ENCODE measurements around the gene WDR7. TPM values are rescaled to one million over a fixed set of nuclear protein-coding genes. Genes with fewer than 3 reads are reported as not detected.

Gene WDR7
- total and polyA plus RNA-seq, 5 donors: 7.4 to 32.2 (median 26.7) TPM

- DNase-seq: no peak
- H3K27me3 ChIP-seq (ENCODE audit: control insufficient read depth, insufficient read depth): no peaks in the 10 kb centered on the region
- H3K4me3 ChIP-seq (ENCODE audit: low read length): no peak overlapping the region
- H3K4me1 ChIP-seq (ENCODE audit: control insufficient read depth, insufficient read depth, low read length): no peaks in the 10 kb centered on the region
- WGBS: 50% methylated on average over 1 of the region's 1 CpG
- intact Hi-C loops (cut with DNase I): no loop called here
- no peak overlapping the region for H3K27ac ChIP-seq (ENCODE audit: low read length)
- no peak for ATAC-seq
- no peaks in the 10 kb centered on the region for H3K9me3 ChIP-seq (ENCODE audit: control insufficient read depth, low read length)
Measured at GRCh38 chr18:56888978-56889377, 237.8 kb downstream of the WDR7 start.

DNA sequence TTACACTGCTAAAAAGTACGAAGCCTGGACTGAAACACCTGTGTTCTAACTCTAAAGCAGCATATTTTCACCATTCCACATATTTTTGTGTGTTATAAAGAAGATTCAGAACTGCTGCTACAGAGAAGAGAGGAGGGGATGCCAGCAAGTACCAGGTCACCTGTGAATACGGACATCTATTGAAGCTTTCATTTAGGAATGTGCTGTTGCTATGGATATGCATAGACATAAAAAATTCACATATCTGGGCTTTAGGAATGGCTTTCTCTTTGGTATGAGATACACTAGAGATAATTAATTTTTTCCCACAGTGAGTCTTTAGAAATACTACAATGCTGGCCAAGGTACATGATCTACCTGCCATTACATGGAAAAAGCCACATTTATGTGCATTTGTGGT is 238.5 kb downstream of the WDR7 start:
- intact Hi-C loops (cut with DNase I): no loop called here
- Histone ChIP-seq H3K27ac (ENCODE audit: low read length) (no peak overlapping the region), H3K9me3 (ENCODE audit: control insufficient read depth, low read length) (no peaks in the 10 kb centered on the region), H3K4me1 (ENCODE audit: control insufficient read depth, insufficient read depth, low read length) (no peaks in the 10 kb centered on the region), H3K27me3 (ENCODE audit: control insufficient read depth, insufficient read depth) (no peaks in the 10 kb centered on the region), H3K4me3 (ENCODE audit: low read length) (no peak overlapping the region)
- no peak for DNase-seq
- ATAC-seq: no peak
- 87% methylated on average over 2 of the region's 2 CpGs for WGBS

DNA sequence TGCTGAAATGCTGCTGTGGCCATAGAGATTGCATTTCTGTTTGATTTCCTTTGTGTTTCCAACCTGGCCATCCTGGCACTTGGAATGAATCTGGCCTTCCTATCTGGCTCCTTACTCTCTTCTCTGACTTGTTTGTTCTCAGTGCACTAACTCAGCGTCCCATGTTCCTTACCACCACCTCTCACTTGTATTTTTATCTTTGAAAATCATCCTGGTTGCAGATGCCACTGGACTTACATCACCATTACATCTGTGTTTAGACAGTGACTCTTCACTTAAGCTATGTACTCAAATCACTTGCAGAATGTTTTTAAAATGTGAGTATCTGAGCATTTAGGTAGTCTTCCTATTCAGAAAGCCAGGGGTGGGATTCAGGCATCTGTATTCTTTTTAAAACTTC is 239.5 kb downstream of the WDR7 start:
- H3K4me1 ChIP-seq (ENCODE audit: control insufficient read depth, insufficient read depth, low read length): no peaks in the 10 kb centered on the region
- WGBS: 34% methylated on average over 1 of the region's 1 CpG
- H3K4me3 ChIP-seq (ENCODE audit: low read length): no peak overlapping the region
- no peaks in the 10 kb centered on the region for H3K27me3 ChIP-seq (ENCODE audit: control insufficient read depth, insufficient read depth)
- no peak for DNase-seq
- no peak overlapping the region for H3K27ac ChIP-seq (ENCODE audit: low read length)
- no peaks in the 10 kb centered on the region for H3K9me3 ChIP-seq (ENCODE audit: control insufficient read depth, low read length)
- intact Hi-C loops (cut with DNase I): no loop called here
- ATAC-seq: no peak

GRCh38 chr18:56891116-56891515 is 240.0 kb downstream of the WDR7 start:
- 94% methylated on average over 3 of the region's 3 CpGs for WGBS
- no peak overlapping the region for H3K4me3 ChIP-seq (ENCODE audit: low read length)
- H3K9me3 ChIP-seq (ENCODE audit: control insufficient read depth, low read length): no peaks in the 10 kb centered on the region
- H3K4me1 ChIP-seq (ENCODE audit: control insufficient read depth, insufficient read depth, low read length): no peaks in the 10 kb centered on the region
- ATAC-seq: no peak
- H3K27ac ChIP-seq (ENCODE audit: low read length): no peak overlapping the region
- H3K27me3 ChIP-seq (ENCODE audit: control insufficient read depth, insufficient read depth): no peaks in the 10 kb centered on the region
- no peak for DNase-seq
- intact Hi-C loops (cut with DNase I): no loop called here

DNA sequence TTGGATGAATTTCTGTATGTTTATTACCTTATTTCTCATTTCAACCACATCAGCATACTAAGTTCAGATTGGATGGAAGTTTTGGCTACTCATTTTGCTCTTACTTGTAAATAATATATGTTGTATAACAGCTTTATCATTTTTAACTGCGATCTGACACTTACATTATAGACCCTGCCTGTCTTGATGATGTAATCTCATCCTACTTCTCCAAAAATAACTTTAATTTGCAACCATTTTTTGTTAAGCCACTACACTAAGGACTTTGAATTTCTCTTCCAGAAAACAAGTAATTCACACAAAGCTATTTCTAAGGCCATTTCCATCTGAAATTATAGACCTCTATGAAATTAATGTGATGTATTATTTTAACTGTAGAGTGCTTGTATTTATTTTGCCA is 240.7 kb downstream of the WDR7 start:
- H3K4me1 ChIP-seq (ENCODE audit: control insufficient read depth, insufficient read depth, low read length): no peaks in the 10 kb centered on the region
- H3K27me3 ChIP-seq (ENCODE audit: control insufficient read depth, insufficient read depth): no peaks in the 10 kb centered on the region
- WGBS: 54% methylated on average over 1 of the region's 1 CpG
- H3K9me3 ChIP-seq (ENCODE audit: control insufficient read depth, low read length): no peaks in the 10 kb centered on the region
- no peak overlapping the region for H3K4me3 ChIP-seq (ENCODE audit: low read length)
- intact Hi-C loops (cut with DNase I): no loop called here
- no peak for ATAC-seq
- no peak for DNase-seq
- H3K27ac ChIP-seq (ENCODE audit: low read length): no peak overlapping the region

- H3K4me1 ChIP-seq (ENCODE audit: control insufficient read depth, insufficient read depth, low read length): peaks cover 4% of the 10 kb centered on the region
- H3K9me3 ChIP-seq (ENCODE audit: control insufficient read depth, low read length): no peaks in the 10 kb centered on the region
- DNase-seq (no peak), ATAC-seq (no peak)
- no peaks in the 10 kb centered on the region for H3K27me3 ChIP-seq (ENCODE audit: control insufficient read depth, insufficient read depth)
- intact Hi-C loops (cut with DNase I): no loop called here
- WGBS: 49% methylated on average over 2 of the region's 2 CpGs
- H3K27ac ChIP-seq (ENCODE audit: low read length): no peak overlapping the region
- no peak overlapping the region for H3K4me3 ChIP-seq (ENCODE audit: low read length)
Measured at GRCh38 chr18:56897122-56897521, 246.0 kb downstream of the WDR7 start.

- DNase-seq (no peak), ATAC-seq (no peak)
- no peak overlapping the region for H3K27ac ChIP-seq (ENCODE audit: low read length)
- no peaks in the 10 kb centered on the region for H3K27me3 ChIP-seq (ENCODE audit: control insufficient read depth, insufficient read depth)
- intact Hi-C loops (cut with DNase I): no loop called here
- H3K9me3 ChIP-seq (ENCODE audit: control insufficient read depth, low read length): no peaks in the 10 kb centered on the region
- H3K4me1 ChIP-seq (ENCODE audit: control insufficient read depth, insufficient read depth, low read length): peaks cover 4% of the 10 kb centered on the region
- WGBS: 94% methylated on average over 1 of the region's 1 CpG
- no peak overlapping the region for H3K4me3 ChIP-seq (ENCODE audit: low read length)
Measured at GRCh38 chr18:56899660-56900059, 248.5 kb downstream of the WDR7 start.

GRCh38 chr18:56900195-56901094 is 249.3 kb downstream of the WDR7 start:
- H3K27me3 ChIP-seq (ENCODE audit: control insufficient read depth, insufficient read depth): no peaks in the 10 kb centered on the region
- intact Hi-C loops (cut with DNase I): no loop called here
- peaks cover 4% of the 10 kb centered on the region for H3K4me1 ChIP-seq (ENCODE audit: control insufficient read depth, insufficient read depth, low read length)
- DNase-seq (no peak), ATAC-seq (peak; percentile 32 to 40)
- H3K9me3 ChIP-seq (ENCODE audit: control insufficient read depth, low read length): no peaks in the 10 kb centered on the region
- no peak overlapping the region for H3K27ac ChIP-seq (ENCODE audit: low read length)
- 70% methylated on average over 7 of the region's 7 CpGs for WGBS
- no peak overlapping the region for H3K4me3 ChIP-seq (ENCODE audit: low read length)

DNA sequence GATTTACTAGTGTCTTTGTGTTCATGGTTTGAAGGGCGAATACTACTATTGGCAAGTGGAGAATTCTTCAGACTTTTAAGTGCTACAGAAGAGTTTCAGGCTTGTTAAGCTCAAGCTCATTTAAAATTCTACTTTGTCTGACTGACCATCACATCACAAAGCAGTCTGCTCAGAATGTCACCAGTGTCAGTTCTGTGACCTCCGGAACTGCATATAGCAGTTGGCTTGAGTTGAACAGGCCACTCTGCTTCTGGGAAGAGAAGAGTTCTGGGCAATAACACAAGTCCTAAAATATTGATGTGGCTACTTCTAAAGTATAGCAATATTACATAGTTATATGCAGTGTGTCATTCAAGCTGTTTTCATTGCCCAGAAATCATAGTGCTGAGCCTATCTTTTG is 250.8 kb downstream of the WDR7 start:
- Histone ChIP-seq H3K4me3 (ENCODE audit: low read length) (no peak overlapping the region), H3K27ac (ENCODE audit: low read length) (no peak overlapping the region), H3K27me3 (ENCODE audit: control insufficient read depth, insufficient read depth) (no peaks in the 10 kb centered on the region), H3K9me3 (ENCODE audit: control insufficient read depth, low read length) (no peaks in the 10 kb centered on the region), H3K4me1 (ENCODE audit: control insufficient read depth, insufficient read depth, low read length) (peaks cover 4% of the 10 kb centered on the region)
- intact Hi-C loops (cut with DNase I): no loop called here
- DNase-seq (no peak), ATAC-seq (no peak)
- WGBS: 54% methylated on average over 2 of the region's 2 CpGs

- H3K4me1 ChIP-seq (ENCODE audit: control insufficient read depth, insufficient read depth, low read length): peaks cover 4% of the 10 kb centered on the region
- H3K4me3 ChIP-seq (ENCODE audit: low read length): no peak overlapping the region
- H3K27ac ChIP-seq (ENCODE audit: low read length): no peak overlapping the region
- ATAC-seq: no peak
- no peak for DNase-seq
- intact Hi-C loops (cut with DNase I): no loop called here
- 91% methylated on average over 3 of the region's 3 CpGs for WGBS
- H3K9me3 ChIP-seq (ENCODE audit: control insufficient read depth, low read length): no peaks in the 10 kb centered on the region
- no peaks in the 10 kb centered on the region for H3K27me3 ChIP-seq (ENCODE audit: control insufficient read depth, insufficient read depth)
Measured at GRCh38 chr18:56902653-56903052, 251.5 kb downstream of the WDR7 start.

GRCh38 chr18:56903686-56904085 is 252.5 kb downstream of the WDR7 start:
- Histone ChIP-seq H3K27ac (ENCODE audit: low read length) (no peak overlapping the region), H3K4me3 (ENCODE audit: low read length) (no peak overlapping the region), H3K4me1 (ENCODE audit: control insufficient read depth, insufficient read depth, low read length) (peaks cover 4% of the 10 kb centered on the region), H3K27me3 (ENCODE audit: control insufficient read depth, insufficient read depth) (no peaks in the 10 kb centered on the region), H3K9me3 (ENCODE audit: control insufficient read depth, low read length) (no peaks in the 10 kb centered on the region)
- intact Hi-C loops (cut with DNase I): no loop called here
- DNase-seq: no peak
- ATAC-seq: no peak
- WGBS: 75% methylated on average over 2 of the region's 2 CpGs

GRCh38 chr18:56907771-56908170 is 256.6 kb downstream of the WDR7 start:
- H3K4me1 ChIP-seq (ENCODE audit: control insufficient read depth, insufficient read depth, low read length): peaks cover 2% of the 10 kb centered on the region
- no peaks in the 10 kb centered on the region for H3K9me3 ChIP-seq (ENCODE audit: control insufficient read depth, low read length)
- DNase-seq: no peak
- H3K27ac ChIP-seq (ENCODE audit: low read length): no peak overlapping the region
- no peaks in the 10 kb centered on the region for H3K27me3 ChIP-seq (ENCODE audit: control insufficient read depth, insufficient read depth)
- no peak overlapping the region for H3K4me3 ChIP-seq (ENCODE audit: low read length)
- intact Hi-C loops (cut with DNase I): no loop called here
- ATAC-seq: no peak
- 94% methylated on average over 4 of the region's 4 CpGs for WGBS
